Gastrocnemius medialis (tissue), 4 donors: Measurements from ENCODE around the gene PDK1.

Experiments
- CTCF ChIP-seq, 5 experiments: fragments of 450-650 bp in 3 of 5; fragments of 200-600 bp in 2 of 5; sonication (generic) in 2 of 5; IDR thresholded peaks in 4 of 5; conservative IDR thresholded peaks in 1 of 5; 1 replicate in 4 of 5; 2 replicates in 1 of 5; pipeline ENCODE4 v1.5.1; 2016 to 2019; ENCODE audit warnings: antibody characterized with exemption in 5 of 5, mild to moderate bottlenecking in 3 of 5, moderate library complexity in 3 of 5
- POLR2A ChIP-seq, 2 donors: fragments of 450-650 bp; IDR thresholded peaks; one replicate each; pipeline ENCODE4 v1.6.1; 2017; ENCODE audit warnings: antibody characterized with exemption in 2 of 2, mild to moderate bottlenecking in 2 of 2, moderate library complexity in 2 of 2

- no peak for TF ChIP-seq POLR2A (IDR thresholded peaks at IDR 0.05)
- TF ChIP-seq CTCF (IDR thresholded peaks at IDR 0.05 in 4 of 5, conservative IDR thresholded peaks at IDR 0.05 in 1 of 5), result no peak
These were observed 44.1 kb downstream of the PDK1 start for GRCh38 chr2:172599947-172600346.
